Stimulated activated naive CD8-positive, alpha-beta T cell treated with anti-CD3 and anti-CD28 coated beads, Interleukin-15, amount 100 ng/mL, for 72 hours (primary cell): Measurements from ENCODE around the gene DAPK2.

Experiments
- ATAC-seq: fragments of 150-1000 bp; cut with Tn5 transposase; 2 replicates; pipeline ENCODE4 v1.10.0; 2021; ENCODE audit warnings: mild to moderate bottlenecking, moderate library complexity
- DNase-seq, 2 donors: peaks; one replicate each; pipeline ENCODE4 v3.0.0; 2021 to 2022
- H3K27ac Mint-ChIP-seq, 2 donors: one replicate each; pipeline ENCODE4 v1.8.0; 2022; ENCODE audit warnings: mild to moderate bottlenecking in 2 of 2, mixed read lengths in 2 of 2, moderate library complexity in 2 of 2
- H3K27me3 Mint-ChIP-seq: one replicate; pipeline ENCODE4 v1.8.0; 2022; ENCODE audit warnings: mixed read lengths
- H3K4me1 Mint-ChIP-seq: one replicate; pipeline ENCODE4 v1.8.0; 2022; ENCODE audit warnings: mild to moderate bottlenecking, mixed read lengths
- H3K4me3 Mint-ChIP-seq, 2 donors: one replicate each; pipeline ENCODE4 v1.8.0; 2022; ENCODE audit warnings: mild to moderate bottlenecking in 2 of 2, mixed read lengths in 2 of 2, moderate library complexity in 1 of 2
- H3K9me3 Mint-ChIP-seq, 2 donors: one replicate each; pipeline ENCODE4 v1.8.0; 2022; ENCODE audit warnings: mixed read lengths in 2 of 2

The DAPK2 gene

GRCh38 chr15:63918901-63919348, 127.4 kb downstream of the DAPK2 start:
- H3K4me3 Mint-ChIP-seq, result no peak overlapping the region
- no peak for DNase-seq
- H3K4me1 Mint-ChIP-seq, result peaks cover 23% of the 10 kb centered on the region
- H3K27ac Mint-ChIP-seq, result no peak overlapping the region
- no peaks in the 10 kb centered on the region for H3K27me3 Mint-ChIP-seq
- ATAC-seq, result no peak
- no peaks in the 10 kb centered on the region for H3K9me3 Mint-ChIP-seq

GRCh38 chr15:63918317-63918672, 128.0 kb downstream of the DAPK2 start:
- Mint-ChIP-seq H3K4me1 (peaks cover 21% of the 10 kb centered on the region), H3K4me3 (no peak overlapping the region), H3K9me3 (no peaks in the 10 kb centered on the region), H3K27me3 (no peaks in the 10 kb centered on the region), H3K27ac (no peak overlapping the region)
- ATAC-seq, result no peak
- no peak for DNase-seq

- Mint-ChIP-seq H3K4me3 (no peak overlapping the region), H3K9me3 (no peaks in the 10 kb centered on the region), H3K27me3 (no peaks in the 10 kb centered on the region), H3K27ac (no peak overlapping the region), H3K4me1 (peaks cover 21% of the 10 kb centered on the region)
- DNase-seq (no peak), ATAC-seq (no peak)
Measured at GRCh38 chr15:63917588-63918316, 128.5 kb downstream of the DAPK2 start.

- Mint-ChIP-seq H3K4me3 (no peak overlapping the region), H3K27ac (no peak overlapping the region), H3K27me3 (no peaks in the 10 kb centered on the region), H3K4me1 (peaks cover 17% of the 10 kb centered on the region), H3K9me3 (no peaks in the 10 kb centered on the region)
- ATAC-seq, result no peak
- no peak for DNase-seq
Measured at GRCh38 chr15:63915873-63916771, 130.2 kb downstream of the DAPK2 start.

GRCh38 chr15:63915209-63915872, 130.9 kb downstream of the DAPK2 start:
- no peak overlapping the region for H3K27ac Mint-ChIP-seq
- H3K27me3 Mint-ChIP-seq, result no peaks in the 10 kb centered on the region
- DNase-seq, result no peak
- no peak for ATAC-seq
- peaks cover 9% of the 10 kb centered on the region for H3K4me1 Mint-ChIP-seq
- H3K4me3 Mint-ChIP-seq, result no peak overlapping the region
- H3K9me3 Mint-ChIP-seq, result no peaks in the 10 kb centered on the region

- no peaks in the 10 kb centered on the region for H3K27me3 Mint-ChIP-seq
- no peak overlapping the region for H3K4me3 Mint-ChIP-seq
- ATAC-seq, result no peak
- no peak overlapping the region for H3K27ac Mint-ChIP-seq
- H3K9me3 Mint-ChIP-seq, result no peaks in the 10 kb centered on the region
- no peak for DNase-seq
- peaks cover 7% of the 10 kb centered on the region for H3K4me1 Mint-ChIP-seq
Measured at GRCh38 chr15:63913786-63914315, 132.4 kb downstream of the DAPK2 start.

- DNase-seq, result no peak
- no peak for ATAC-seq
- Mint-ChIP-seq H3K9me3 (no peaks in the 10 kb centered on the region), H3K27ac (no peak overlapping the region), H3K4me1 (peaks cover 12% of the 10 kb centered on the region), H3K27me3 (no peaks in the 10 kb centered on the region), H3K4me3 (no peak overlapping the region)
Measured at GRCh38 chr15:63913336-63913735, 132.9 kb downstream of the DAPK2 start.

GRCh38 chr15:63912061-63912615, 134.1 kb downstream of the DAPK2 start:
- peak; percentile 26 for ATAC-seq
- Mint-ChIP-seq H3K9me3 (no peaks in the 10 kb centered on the region), H3K4me1 (peaks cover 19% of the 10 kb centered on the region), H3K4me3 (no peak overlapping the region), H3K27me3 (no peaks in the 10 kb centered on the region), H3K27ac (no peak overlapping the region)
- DNase-seq, result no peak

GRCh38 chr15:63911160-63911559, 135.1 kb downstream of the DAPK2 start:
- no peak overlapping the region for H3K27ac Mint-ChIP-seq
- H3K4me1 Mint-ChIP-seq, result peaks cover 29% of the 10 kb centered on the region
- no peak overlapping the region for H3K4me3 Mint-ChIP-seq
- H3K27me3 Mint-ChIP-seq, result no peaks in the 10 kb centered on the region
- no peaks in the 10 kb centered on the region for H3K9me3 Mint-ChIP-seq
- DNase-seq, result no peak
- no peak for ATAC-seq

GRCh38 chr15:63909819-63910437, 136.4 kb downstream of the DAPK2 start:
- DNase-seq (no peak), ATAC-seq (no peak)
- H3K4me3 Mint-ChIP-seq, result no peak overlapping the region
- H3K9me3 Mint-ChIP-seq, result no peaks in the 10 kb centered on the region
- no peaks in the 10 kb centered on the region for H3K27me3 Mint-ChIP-seq
- peaks cover 41% of the 10 kb centered on the region for H3K4me1 Mint-ChIP-seq
- H3K27ac Mint-ChIP-seq, result peak overlapping the region in 1 of 2 donors; percentile 72

- ATAC-seq (no peak), DNase-seq (no peak)
- Mint-ChIP-seq H3K4me3 (no peak overlapping the region), H3K4me1 (peaks cover 45% of the 10 kb centered on the region), H3K27ac (no peak overlapping the region), H3K9me3 (no peaks in the 10 kb centered on the region), H3K27me3 (no peaks in the 10 kb centered on the region)
Measured at GRCh38 chr15:63908991-63909390, 137.3 kb downstream of the DAPK2 start.

GRCh38 chr15:63908281-63908680, 138.0 kb downstream of the DAPK2 start:
- no peaks in the 10 kb centered on the region for H3K9me3 Mint-ChIP-seq
- H3K4me1 Mint-ChIP-seq, result peaks cover 45% of the 10 kb centered on the region

GRCh38 chr15:63907521-63907920, 138.8 kb downstream of the DAPK2 start:
- no peak overlapping the region for H3K27ac Mint-ChIP-seq
- no peaks in the 10 kb centered on the region for H3K9me3 Mint-ChIP-seq
- H3K4me1 Mint-ChIP-seq, result peaks cover 45% of the 10 kb centered on the region
- no peak overlapping the region for H3K4me3 Mint-ChIP-seq
- ATAC-seq (no peak), DNase-seq (no peak)
- H3K27me3 Mint-ChIP-seq, result no peaks in the 10 kb centered on the region

More at GRCh38 chr15:63908281-63908680, 138.0 kb downstream of the DAPK2 start:
- Mint-ChIP-seq H3K27me3 (no peaks in the 10 kb centered on the region), H3K4me3 (no peak overlapping the region), H3K27ac (no peak overlapping the region)
- no peak for DNase-seq
- ATAC-seq, result no peak

- peak; percentile 65 for ATAC-seq
- H3K9me3 Mint-ChIP-seq, result no peaks in the 10 kb centered on the region
- H3K27me3 Mint-ChIP-seq, result no peaks in the 10 kb centered on the region
- H3K4me1 Mint-ChIP-seq, result peaks cover 45% of the 10 kb centered on the region
- no peak for DNase-seq
- peak overlapping the region; percentile 69 to 93 for H3K27ac Mint-ChIP-seq
- H3K4me3 Mint-ChIP-seq, result no peak overlapping the region
Measured at GRCh38 chr15:63906266-63906584, 140.1 kb downstream of the DAPK2 start.
